Measurements from ENCODE around the gene INSRR. TPM values are rescaled to one million over a fixed set of nuclear protein-coding genes. Genes with fewer than 3 reads are reported as not detected.

INSRR gene
- total and polyA plus RNA-seq, 9 of the 15 experiments (the other 6 are each of a cell fraction or from before 2014, with no cell fraction given), result 0.03 to 0.18 (median 0.06) TPM; not detected in 3

DNA sequence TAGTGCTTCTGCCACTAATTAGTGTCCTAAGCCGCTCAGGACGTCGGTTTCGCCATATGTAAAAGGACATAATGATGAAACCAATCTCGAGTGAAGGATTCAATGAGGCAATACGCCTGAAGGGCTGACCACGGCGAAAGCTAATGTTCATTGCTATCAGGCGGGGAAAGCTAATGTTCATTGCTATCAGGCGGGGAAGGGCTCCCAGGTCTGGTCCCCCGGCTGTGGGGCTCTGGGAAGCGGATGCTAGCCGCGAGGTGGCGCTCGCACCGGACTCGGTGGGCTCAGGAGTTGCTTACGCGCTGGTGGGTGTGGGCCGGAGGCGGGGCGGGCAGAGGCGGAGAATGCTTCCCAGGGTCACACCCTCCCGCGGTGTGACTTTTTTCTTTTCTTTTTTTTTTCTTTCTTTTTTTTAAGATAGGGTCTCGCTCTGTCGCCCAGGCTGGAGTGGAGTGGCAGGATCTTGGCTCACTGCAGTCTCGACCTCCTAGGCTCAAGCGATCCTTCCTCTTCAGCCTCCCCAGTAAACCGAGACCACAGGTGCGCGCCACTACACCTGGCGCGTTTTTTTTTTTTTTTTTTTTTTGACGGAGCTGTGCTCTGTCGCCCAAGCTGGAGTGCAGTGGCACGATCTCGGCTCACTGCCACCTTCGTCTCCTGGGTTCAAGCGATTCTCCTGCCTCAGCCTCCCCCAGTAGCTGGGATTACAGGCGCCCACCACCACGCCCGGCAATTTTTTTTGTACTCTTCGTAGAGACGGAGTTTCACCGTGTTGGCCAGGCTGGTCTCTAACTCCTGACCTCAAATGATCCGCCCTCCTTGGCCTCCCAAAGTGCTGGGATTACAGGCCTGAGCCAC lies 33.5 kb upstream of the INSRR start (continued):
- TF ChIP-seq CTCFL (IDR thresholded peaks at IDR 0.05; ENCODE audit: borderline replicate concordance, insufficient read depth, low read depth, low read length, poor library complexity, severe bottlenecking) (peak; percentile 71), KAT2B (IDR thresholded peaks at IDR 0.05; ENCODE audit: low read depth, low read length) (no peak), RBM22 (IDR thresholded peaks at IDR 0.05; ENCODE audit: low read depth, low read length, poor library complexity, severe bottlenecking) (no peak), UBTF (IDR thresholded peaks at IDR 0.05; ENCODE audit: borderline replicate concordance in 1 of 2, low read depth in 2 of 2, low read length in 2 of 2) (0 out of 4 replicates have a peak, but pooled peaks of 1 of the 2 experiments have one; percentile 56), KLF1 (tag; IDR thresholded peaks at IDR 0.05) (no peak), SREBF1 (IDR thresholded peaks at IDR 0.05; ENCODE audit: borderline replicate concordance, low read depth, low read length) (no peak), DACH1 (IDR thresholded peaks at IDR 0.05; ENCODE audit: partially characterized antibody) (no peak), ZFP30 (CRISPR knock-in tag; IDR thresholded peaks at IDR 0.05; ENCODE audit: borderline replicate concordance) (no peak), JUND (IDR thresholded peaks at IDR 0.05; ENCODE audit: borderline replicate concordance, low read depth, low read length) (peak; percentile 71), JUND (tag; IDR thresholded peaks at IDR 0.05; ENCODE audit: borderline replicate concordance, low read depth, low read length) (peak; percentile 41; the same call in 1 of the 3 replicates), NR2C2 (CRISPR knock-in tag; IDR thresholded peaks at IDR 0.05) (no peak), NR2C2 (tag; IDR thresholded peaks at IDR 0.05) (no peak), TCF3 (CRISPR knock-in tag; IDR thresholded peaks at IDR 0.05) (no peak), ZNF766 (CRISPR knock-in tag; conservative IDR thresholded peaks at IDR 0.05) (no peak), SAP30 (IDR thresholded peaks at IDR 0.05; ENCODE audit: borderline replicate concordance, insufficient read depth, low read depth, low read length, poor library complexity, severe bottlenecking) (no peak), DNMT1 (IDR thresholded peaks at IDR 0.05) (no peak), CC2D1A (IDR thresholded peaks at IDR 0.05) (0 out of 2 replicates have a peak, but pooled peaks have one; percentile 23), ZNF23 (CRISPR knock-in tag; IDR thresholded peaks at IDR 0.05) (no peak), CGGBP1 (CRISPR knock-in tag; IDR thresholded peaks at IDR 0.05) (no peak), ZNF408 (CRISPR knock-in tag; IDR thresholded peaks at IDR 0.05; ENCODE audit: low read depth) (no peak)
- TF ChIP-seq, protein P1, sequence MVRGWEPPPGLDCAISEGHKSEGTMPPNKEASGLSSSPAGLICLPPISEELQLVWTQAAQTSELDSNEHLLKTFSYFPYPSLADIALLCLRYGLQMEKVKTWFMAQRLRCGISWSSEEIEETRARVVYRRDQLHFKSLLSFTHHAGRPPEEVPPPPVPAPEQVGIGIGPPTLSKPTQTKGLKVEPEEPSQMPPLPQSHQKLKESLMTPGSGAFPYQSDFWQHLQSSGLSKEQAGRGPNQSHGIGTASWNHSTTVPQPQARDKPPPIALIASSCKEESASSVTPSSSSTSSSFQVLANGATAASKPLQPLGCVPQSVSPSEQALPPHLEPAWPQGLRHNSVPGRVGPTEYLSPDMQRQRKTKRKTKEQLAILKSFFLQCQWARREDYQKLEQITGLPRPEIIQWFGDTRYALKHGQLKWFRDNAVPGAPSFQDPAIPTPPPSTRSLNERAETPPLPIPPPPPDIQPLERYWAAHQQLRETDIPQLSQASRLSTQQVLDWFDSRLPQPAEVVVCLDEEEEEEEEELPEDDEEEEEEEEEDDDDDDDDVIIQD (CRISPR knock-in tag; IDR thresholded peaks at IDR 0.05), result no peak

Data from K562 (cell line).